GM06990 (cell line): Measurements from ENCODE around the gene ZNF695.

Experiments used
- DNase-seq: peaks from one replicate; pipeline ENCODE4 v3.0.0-alpha.2; 2011; ENCODE audit not compliant: insufficient read length; ENCODE audit errors: extremely low read depth
- H3K27me3 ChIP-seq: replicated peaks from 2 replicates; pipeline ENCODE4 v1.6.0; 2011; ENCODE audit warnings: low read length; ENCODE audit not compliant: control insufficient read depth, insufficient read depth
- H3K36me3 ChIP-seq: 2 replicates; pipeline ENCODE4 v1.5.1; 2011; ENCODE audit warnings: low read length; ENCODE audit not compliant: control insufficient read depth, insufficient read depth
- H3K4me3 ChIP-seq: replicated peaks from 2 replicates; pipeline ENCODE4 v1.5.1; 2011; ENCODE audit warnings: low read depth, mild to moderate bottlenecking, control low read depth, low read length
- TF ChIP-seq, protein P1 (sequence below): IDR thresholded peaks from 2 replicates; pipeline ENCODE4 v1.5.1; 2011; ENCODE audit warnings: low read length, control low read depth, mild to moderate bottlenecking, inconsistent platforms; ENCODE audit not compliant: insufficient read depth, poor library complexity, severe bottlenecking

Gene ZNF695

DNA sequence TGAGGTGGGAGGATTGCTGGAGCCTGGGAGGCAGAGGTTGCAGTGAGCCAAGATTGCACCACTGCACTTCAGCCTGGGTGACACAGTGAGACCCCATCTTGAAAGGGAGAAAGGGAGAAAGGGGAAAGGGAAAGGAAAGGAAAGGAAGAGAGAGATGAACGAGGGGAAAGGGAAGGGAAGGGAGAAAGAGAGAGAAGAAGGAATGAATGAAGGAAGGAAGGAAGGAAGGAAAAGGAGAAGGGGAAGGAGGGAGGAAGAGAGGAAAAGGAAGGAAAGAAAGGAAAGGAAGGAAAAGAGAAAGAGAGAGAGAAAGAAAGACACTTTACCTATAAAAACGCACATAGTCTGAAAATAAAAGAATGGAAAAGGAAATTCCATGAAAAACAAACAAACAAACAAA, 18.0 kb downstream of the ZNF695 start:
- no peaks in the 10 kb centered on the region for H3K36me3 ChIP-seq
- no peaks in the 10 kb centered on the region for H3K27me3 ChIP-seq
- no peak for DNase-seq
- no peak overlapping the region for H3K4me3 ChIP-seq
- TF ChIP-seq, protein P1, sequence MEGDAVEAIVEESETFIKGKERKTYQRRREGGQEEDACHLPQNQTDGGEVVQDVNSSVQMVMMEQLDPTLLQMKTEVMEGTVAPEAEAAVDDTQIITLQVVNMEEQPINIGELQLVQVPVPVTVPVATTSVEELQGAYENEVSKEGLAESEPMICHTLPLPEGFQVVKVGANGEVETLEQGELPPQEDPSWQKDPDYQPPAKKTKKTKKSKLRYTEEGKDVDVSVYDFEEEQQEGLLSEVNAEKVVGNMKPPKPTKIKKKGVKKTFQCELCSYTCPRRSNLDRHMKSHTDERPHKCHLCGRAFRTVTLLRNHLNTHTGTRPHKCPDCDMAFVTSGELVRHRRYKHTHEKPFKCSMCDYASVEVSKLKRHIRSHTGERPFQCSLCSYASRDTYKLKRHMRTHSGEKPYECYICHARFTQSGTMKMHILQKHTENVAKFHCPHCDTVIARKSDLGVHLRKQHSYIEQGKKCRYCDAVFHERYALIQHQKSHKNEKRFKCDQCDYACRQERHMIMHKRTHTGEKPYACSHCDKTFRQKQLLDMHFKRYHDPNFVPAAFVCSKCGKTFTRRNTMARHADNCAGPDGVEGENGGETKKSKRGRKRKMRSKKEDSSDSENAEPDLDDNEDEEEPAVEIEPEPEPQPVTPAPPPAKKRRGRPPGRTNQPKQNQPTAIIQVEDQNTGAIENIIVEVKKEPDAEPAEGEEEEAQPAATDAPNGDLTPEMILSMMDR, result no peak

DNA sequence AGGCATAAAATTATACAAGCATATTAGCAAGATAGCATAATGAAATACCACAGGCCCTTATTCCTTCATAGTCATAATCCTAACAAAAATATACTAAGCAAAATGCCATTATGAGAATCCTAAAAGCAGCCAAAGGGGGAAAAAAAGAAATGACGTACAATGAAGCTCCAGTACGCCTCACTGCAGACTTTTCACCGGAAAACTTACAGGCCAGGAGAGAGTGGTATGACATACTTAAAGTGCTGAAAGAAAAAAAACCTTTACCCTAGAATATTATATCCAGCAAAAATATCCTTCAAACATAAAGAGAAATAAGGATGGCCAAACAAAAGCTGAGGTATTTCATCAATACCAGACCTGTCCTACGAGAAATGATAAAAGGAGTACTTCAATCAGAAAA, 19.5 kb downstream of the ZNF695 start:
- TF ChIP-seq, protein P1, result no peak
- Histone ChIP-seq H3K36me3 (no peaks in the 10 kb centered on the region), H3K27me3 (no peaks in the 10 kb centered on the region), H3K4me3 (no peak overlapping the region)
- DNase-seq, result no peak

DNA sequence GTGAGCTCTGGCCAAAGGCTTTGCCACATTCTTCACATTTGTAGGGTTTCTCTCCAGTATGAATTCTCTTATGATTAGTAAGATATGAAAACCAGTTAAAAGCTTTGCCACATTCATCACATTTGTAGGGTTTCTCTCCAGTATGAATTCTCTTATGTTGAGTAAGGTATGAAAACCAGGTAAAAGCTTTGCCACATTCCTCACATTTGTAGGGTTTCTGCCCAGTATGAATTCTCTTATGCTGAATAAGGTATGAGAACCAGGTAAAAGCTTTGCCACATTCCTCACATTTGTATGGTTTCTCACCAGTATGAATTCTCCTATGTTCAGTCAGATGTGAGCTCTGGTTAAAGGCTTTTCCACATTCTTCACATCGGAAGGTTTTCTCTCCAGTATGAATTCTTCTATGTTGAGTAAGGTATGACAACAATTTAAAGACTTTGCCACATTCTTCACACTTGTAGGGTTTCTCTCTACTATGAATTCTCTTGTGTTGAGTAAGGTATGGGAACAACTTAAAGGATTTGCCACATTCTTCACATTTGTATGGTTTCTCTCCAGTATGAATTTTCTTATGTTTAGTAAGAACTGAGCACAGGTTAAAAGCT, 20.7 kb downstream of the ZNF695 start:
- TF ChIP-seq, protein P1, result no peak
- H3K4me3 ChIP-seq, result no peak overlapping the region
- DNase-seq, result no peak
- H3K27me3 ChIP-seq, result no peaks in the 10 kb centered on the region
- no peaks in the 10 kb centered on the region for H3K36me3 ChIP-seq

DNA sequence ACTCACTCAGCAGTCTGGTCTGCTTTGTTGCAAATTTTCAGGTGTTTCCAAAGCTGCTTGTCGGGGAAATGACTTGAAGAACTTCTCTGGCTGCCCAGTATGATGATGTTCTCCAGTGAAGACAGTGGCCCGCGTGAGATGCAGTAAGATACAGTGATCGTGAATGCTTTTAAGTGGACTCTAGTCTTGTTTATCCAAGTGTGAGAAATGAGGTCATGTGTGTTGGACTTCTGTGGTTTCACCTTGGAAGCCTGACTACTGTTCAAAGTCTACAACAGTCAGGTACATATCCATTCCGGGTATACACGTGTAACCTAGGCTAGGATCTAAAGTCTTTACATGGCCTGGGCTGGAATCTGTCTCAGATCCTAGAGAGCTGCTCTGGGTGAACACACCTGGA, 29.1 kb downstream of the ZNF695 start:
- no peak for DNase-seq
- Histone ChIP-seq H3K4me3 (no peak overlapping the region), H3K27me3 (no peaks in the 10 kb centered on the region), H3K36me3 (no peaks in the 10 kb centered on the region)
- TF ChIP-seq, protein P1, result no peak

DNA sequence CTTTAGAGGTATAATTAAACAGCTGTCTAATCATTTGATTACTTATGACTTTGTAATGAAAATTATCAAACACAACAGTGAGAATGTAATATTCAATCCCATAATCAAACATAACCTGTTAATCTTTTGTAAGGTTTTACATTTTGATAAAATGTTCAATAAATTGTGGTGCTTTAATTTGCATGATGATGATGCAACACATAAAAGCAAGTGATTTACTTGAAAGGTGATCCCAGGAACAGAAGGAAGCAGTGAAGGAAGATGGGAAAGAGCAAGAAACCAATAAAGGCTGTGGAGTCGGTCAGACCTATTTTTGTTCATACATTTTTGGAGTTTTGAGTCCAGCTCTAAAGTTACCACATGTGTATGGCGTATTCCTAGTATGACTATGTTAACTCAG, 29.6 kb downstream of the ZNF695 start:
- H3K4me3 ChIP-seq, result no peak overlapping the region
- TF ChIP-seq, protein P1, result no peak
- no peaks in the 10 kb centered on the region for H3K27me3 ChIP-seq
- H3K36me3 ChIP-seq, result no peaks in the 10 kb centered on the region
- no peak for DNase-seq

DNA sequence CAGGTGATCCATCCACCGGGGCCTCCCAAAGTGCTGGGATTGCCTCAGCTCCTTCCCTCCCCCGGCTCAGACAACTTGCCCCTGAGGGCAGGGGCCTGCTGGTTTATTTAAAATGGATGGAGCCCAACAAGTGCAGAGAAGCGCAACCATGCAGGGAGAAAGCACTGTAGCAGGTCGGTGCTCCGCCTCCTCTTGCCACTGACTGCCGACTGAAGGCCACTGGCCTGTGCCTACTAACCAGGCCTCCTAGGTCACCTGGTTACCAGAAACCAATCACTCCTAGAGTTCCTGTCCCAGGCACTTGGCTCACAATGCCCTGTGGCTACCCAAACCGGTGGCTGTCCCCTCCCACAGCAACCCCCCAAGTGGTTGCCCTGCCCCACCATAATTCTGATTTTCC, 35.9 kb downstream of the ZNF695 start:
- TF ChIP-seq, protein P1, result no peak
- Histone ChIP-seq H3K27me3 (no peaks in the 10 kb centered on the region), H3K4me3 (no peak overlapping the region), H3K36me3 (no peaks in the 10 kb centered on the region)
- DNase-seq, result no peak
